ENCODE data around the gene RMDN2. TPM values are rescaled to one million over a fixed set of nuclear protein-coding genes. Genes with fewer than 3 reads are reported as not detected.

The RMDN2 gene
- polyA plus RNA-seq, 3 donors = 10.9 to 14.9 (median 11.3) TPM

GRCh38 chr2:37894601-37895000 is 30.5 kb upstream of the RMDN2 start:
- no peak for DNase-seq

GRCh38 chr2:37895140-37895539 is 29.9 kb upstream of the RMDN2 start:
- DNase-seq = no peak

GRCh38 chr2:37896319-37896718 is 28.8 kb upstream of the RMDN2 start:
- DNase-seq = no peak

GRCh38 chr2:37897511-37897910 is 27.6 kb upstream of the RMDN2 start:
- no peak for DNase-seq

DNA sequence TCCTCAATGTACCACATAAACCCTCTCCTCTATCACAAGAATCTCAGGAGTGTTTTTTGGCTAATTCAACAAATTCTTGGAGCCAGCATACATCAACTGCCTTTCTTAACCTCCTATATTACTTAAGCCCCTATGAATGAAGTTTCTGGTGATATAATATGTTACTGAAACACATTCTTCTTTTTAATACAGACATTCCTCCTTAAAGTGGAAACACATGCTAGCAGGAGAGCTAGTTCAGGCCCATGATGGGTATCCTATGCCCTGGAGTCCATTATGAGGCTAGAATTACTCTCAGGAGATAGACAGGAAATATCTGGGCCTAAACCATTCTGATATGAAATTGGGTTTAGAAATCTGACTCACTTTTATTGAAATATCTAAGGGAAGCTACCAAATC is 26.6 kb upstream of the RMDN2 start:
- no peak for DNase-seq

DNA sequence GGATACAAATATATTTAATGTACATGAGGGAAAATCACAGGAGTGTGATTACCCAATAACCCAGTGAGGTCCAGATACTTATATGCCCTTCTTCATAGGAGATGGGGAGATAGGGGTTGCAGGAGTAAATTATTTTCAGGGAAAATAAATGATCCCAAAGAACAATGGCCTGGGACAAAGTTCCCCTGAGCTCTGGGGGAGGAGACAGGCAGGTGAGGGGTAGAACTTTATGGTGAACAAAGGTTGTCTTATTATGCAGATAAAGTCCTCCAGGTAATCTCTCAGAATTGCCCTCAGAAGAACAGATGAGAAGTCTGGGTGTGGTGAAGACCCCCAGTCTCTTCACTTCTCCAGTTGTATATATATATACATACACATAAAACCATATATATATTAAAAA is 22.1 kb upstream of the RMDN2 start:
- DNase-seq = no peak

- no peak for DNase-seq
Measured at GRCh38 chr2:37904425-37904824, 20.7 kb upstream of the RMDN2 start.

GRCh38 chr2:37904993-37905392 is 20.1 kb upstream of the RMDN2 start:
- DNase-seq = no peak

DNA sequence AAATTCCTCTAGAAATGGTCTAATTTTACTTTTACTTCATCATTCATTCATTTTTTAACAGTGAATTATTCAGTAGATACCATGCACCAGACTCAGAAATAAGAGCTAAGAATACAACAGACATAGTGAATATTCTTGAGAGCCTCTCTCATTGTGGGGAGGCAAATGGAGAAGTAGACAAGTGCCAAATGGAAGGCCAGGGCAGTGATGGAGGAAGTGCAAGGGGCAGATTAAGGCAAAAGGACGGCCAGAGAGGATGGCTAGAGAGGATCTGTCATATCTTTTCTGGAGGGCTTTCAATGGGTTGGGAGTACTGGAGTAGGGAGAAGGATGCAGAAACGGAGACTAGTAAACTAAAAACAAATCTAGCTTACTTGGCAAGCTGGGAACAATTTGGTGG is 19.0 kb upstream of the RMDN2 start:
- DNase-seq = no peak

- DNase-seq = no peak
Measured at GRCh38 chr2:37907501-37908225, 17.4 kb upstream of the RMDN2 start.

GRCh38 chr2:37911296-37911873 is 13.7 kb upstream of the RMDN2 start:
- no peak for DNase-seq

GRCh38 chr2:37912056-37912455 is 13.0 kb upstream of the RMDN2 start:
- no peak for DNase-seq

DNA sequence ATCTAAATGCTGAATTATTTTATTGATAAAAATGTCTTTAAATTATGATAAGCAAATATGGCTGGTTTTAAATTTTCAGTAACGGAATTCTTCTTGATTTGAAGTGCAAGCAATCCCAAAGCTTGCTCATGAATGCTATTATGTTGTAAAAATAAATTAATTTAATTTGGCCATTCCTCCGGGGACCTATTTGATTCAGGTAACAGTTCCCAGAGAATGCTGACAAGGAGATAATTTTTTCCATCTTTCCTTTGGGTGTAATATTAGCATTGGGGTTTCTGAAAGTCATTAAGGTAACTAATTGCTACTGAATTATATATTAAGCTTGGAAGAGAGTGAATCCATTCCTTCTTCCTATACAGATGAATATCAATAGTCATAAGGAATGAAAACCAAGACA is 12.5 kb upstream of the RMDN2 start:
- no peak for DNase-seq

DNA sequence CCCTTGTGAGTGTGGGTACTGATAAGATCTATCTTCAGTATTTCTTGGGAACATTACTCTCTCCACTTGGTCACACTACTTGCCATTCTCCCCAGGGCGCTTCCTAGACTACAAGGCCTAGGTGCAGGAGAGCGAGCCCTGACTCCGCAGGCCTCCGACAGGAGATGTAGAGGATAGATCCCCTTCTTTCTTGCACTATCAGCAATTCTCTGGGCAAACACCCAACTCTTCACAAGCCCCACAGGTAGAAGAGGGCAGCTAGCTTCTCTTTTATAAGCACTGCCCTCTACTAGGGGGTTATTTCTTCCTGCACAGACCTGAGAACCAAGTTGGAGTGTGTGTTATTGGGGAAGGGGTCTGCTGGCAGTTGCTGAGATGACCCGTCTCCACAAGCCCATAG is 10.7 kb upstream of the RMDN2 start:
- DNase-seq = no peak

GRCh38 chr2:37915773-37916172 is 9.3 kb upstream of the RMDN2 start:
- DNase-seq = no peak

DNA sequence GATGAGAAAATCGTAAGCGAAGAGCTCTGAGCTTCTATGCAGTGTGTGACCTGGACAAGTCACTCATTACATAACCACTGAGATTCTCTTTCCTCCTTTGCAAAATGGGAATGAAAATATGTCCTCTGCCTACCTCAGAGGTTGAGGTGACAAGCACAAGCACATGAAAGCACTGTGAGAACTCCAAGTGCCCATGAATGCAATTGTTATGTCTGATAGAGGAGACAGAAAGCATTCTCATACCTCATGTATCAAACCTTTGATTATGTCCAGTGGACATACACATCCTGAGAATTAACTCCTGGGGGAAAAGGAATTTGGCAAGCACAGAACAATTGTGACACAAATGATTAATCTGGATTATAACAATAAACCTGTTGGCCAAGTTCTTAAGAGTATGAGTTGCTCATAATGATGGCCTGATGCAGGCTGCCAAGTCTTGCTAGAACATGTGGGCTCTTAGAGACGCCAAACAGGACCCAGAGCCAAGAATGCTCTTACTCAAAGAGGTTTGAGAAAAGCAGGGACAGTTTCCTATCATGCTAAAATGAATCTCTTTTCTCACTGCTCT is 8.5 kb upstream of the RMDN2 start:
- DNase-seq = no peak

DNA sequence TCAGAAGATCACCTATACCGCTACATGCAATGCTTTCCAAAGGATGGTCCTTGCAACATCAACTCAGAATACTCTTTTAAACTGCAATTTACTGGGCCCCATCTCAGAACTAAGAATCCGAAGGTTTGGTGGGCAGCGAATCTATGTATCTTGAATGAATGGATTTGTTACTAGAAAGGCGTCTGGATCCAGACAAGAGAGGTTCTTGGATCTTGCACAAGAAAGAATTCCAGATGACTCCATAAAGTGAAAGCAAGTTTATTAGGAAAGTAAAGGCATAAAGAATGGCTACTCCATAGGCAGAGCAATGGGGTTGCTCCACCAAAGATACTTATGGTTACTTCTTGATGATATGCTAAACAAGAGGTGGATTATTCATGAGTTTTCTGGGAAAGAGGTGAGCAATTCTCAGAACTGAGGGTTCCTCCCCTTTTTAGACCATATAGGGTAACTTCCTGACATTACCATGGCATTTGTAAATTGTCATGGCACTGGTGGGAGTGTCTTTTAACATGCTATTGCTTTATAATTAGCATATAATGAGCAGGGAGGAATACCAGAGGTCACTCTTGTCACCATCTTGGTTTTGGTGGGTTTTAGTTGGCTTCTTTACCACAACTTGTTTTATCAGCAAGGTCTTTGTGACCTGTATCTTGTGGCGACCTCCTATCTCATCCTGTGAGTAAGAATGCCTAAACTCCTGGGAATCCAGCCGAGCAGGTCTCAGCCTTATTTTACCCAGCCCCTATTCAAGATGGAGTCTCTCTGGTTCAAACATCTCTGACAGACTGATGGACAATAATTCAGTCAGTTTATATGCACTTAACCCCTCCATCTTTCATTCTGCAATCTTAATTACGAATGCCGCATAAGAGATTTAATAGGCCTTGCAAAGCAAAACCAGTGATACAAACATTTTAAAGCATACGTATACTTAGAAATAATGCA is 7.5 kb upstream of the RMDN2 start:
- DNase-seq = no peak

DNA sequence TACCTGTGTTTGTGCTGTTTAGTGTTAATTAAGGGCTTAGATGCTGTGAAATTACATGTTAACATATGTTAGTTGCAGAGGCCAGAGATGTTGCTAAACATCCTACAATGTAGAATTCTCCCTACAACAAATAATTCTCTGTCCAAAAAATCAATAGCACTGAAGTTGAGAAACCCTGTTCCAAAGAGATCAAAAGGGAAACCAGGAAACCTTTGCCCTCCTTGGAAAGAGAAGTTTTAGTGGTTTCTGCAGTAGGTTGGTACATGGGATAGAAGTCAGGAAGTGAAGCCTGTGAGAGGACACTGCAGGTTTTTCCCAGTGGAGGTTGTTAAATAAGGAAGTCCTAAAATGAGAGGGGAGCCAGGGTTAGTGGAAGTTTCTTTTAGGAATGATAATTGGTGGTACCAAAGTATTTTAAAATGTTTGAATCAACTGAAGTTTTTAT is 6.3 kb upstream of the RMDN2 start:
- no peak for DNase-seq

DNA sequence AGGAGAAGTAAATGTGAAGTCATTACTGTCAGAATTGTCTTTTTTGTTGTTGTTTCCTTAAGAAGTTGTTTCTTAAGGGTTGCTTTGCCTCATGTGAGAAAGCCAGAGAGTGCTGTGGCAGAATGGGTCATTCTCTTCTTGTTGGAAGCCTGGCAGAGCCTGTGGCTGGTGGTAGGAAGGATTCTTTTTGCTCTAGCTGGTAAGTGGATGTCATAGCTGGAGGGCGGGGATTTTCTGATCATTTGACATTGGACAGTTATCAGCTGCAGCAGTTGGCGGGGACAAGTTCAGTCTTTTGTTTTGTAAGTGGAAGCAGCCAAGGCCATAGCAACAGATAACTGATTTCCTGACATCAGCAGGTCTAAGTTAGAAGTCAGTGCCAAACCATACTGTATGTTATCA is 5.5 kb upstream of the RMDN2 start:
- DNase-seq = no peak

GRCh38 chr2:37920570-37920969 is 4.5 kb upstream of the RMDN2 start:
- no peak for DNase-seq

DNA sequence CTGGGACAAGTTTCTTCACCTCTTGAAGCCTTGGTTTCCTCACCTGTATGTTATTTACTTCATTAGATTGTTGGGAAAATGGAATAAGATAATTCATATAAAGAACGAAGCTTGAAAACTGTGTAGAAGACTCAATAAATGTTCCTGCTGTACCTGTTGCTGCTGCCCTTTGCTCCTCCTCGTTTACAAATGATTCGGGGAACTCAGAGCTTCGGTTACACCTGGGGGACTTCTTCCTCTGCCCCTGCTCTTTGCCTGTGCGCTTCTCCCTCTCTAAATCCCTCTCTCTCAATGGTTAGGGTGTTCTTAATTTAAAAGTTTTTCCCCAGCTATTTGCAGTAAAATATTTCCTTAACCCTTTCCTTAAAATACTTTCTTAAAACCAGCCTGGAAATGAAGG is 3.3 kb upstream of the RMDN2 start:
- no peak for DNase-seq

DNA sequence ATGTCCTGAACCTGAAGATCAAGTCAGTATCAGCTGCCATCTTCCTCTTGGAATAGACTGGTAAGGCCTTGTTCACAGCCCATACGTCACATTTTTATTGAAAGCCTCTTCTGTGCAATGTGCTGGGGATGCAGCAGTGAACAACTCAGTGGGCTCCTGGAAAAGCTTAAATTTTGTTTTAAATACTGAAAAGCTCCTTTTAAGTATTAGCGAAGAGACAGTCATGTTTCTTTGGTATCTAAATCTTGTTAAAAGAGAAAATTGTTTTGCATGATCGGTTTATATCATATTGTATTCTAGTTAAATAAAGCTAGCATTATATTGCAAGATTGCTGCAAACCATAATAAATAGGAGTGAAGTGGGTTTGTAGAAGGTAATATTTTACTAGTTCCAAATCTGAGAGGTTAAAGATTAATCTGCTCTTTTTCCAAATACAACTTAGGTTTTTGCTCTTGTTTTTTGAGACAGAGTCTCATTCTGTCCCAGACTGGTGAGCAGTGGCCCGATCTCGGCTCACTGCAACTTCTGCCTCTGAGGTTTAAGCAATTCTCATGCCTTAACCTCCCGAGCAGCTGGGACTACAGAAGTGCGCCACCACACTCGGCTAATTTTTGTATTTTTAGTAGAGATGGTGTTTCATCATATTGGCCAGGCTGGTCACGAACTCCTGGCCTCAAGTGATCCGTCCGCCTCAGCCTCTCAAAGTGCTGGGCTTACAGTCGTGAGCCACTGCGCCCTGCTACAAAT is 1.6 kb upstream of the RMDN2 start:
- DNase-seq = no peak
